SK-N-DZ (cell line): ENCODE data around the gene PTK7.

ENCODE experiments used
- DNase-seq: peaks from one replicate; pipeline ENCODE4 v3.0.0-alpha.2; 2015; ENCODE audit warnings: low spot score

The PTK7 gene

DNA sequence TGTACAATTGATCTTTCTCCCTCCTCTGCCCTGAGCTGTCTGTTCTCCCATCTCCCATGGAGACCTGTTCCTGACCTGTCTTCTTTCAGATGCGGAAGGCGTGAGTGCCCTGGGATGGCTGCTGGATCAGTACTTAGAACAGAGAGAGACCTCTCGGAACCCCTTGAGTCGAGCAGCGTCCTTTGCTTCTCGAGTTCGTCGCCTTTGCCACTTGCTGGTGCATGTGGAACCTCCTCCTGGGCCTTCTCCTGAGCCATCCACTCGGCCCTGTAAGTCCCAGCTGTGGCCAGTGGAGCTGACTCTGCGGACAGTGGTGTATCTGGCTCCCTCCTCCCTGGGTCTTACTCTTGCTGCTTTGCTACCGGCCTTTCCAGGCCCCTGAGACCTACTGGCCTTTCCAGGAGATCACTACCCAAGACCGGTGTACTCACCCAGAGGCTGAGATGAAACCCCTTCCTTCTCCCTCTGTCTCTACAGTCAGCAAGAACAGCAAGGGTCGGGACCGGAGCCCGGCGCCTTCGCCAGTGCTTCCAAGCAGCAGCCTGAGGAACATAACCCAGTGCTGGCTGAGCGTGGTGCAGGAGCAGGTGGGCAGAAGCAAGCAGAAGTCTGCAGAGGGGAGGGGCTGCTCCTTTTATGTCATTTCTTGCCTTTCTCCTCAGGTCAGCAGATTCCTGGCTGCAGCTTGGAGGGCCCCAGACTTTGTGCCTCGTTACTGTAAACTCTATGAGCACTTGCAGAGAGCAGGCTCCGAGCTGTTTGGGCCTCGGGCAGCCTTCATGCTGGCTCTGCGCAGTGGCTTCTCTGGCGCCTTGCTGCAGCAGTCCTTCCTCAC, 128.4 kb downstream of the PTK7 start:
- no peak for DNase-seq

DNA sequence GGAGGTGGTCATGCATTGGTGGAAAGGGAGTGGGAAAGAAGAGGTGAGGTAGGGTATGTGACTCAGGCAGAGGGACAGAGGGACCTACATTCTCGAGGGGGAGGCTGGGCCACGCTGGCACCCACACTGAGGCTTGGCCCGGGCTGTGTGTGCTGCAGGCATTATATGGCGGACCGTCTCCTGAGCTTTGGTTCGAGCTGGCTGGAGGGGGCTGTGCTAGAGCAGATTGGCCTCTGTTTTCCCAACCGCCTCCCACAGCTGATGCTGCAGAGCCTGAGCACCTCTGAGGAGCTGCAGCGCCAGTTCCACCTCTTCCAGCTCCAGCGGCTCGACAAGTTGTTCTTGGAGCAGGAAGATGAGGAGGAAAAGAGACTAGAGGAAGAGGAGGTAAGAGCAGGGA, 129.7 kb downstream of the PTK7 start:
- no peak for DNase-seq

DNA sequence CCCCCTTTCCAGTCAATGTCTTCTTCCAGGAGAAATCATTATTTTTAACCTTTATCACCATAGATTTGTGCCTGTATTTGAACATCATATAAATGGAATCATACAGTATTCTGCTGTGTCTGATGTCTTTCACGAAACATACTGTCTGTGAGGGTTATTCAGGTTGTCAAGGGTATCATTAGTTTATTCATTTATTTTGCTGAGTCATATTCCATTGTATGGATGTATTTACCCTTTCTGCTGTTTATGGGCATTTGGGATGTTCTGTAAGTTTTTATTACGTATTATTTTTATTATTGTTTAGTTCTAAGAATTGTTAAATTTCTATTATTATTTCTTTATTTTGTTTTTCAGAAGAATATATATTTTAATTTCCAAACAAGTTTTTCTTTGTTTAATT, 131.2 kb downstream of the PTK7 start:
- no peak for DNase-seq
